ENCODE data around the gene PON2.

- no peak for TF ChIP-seq POLR2AphosphoS5 (IDR thresholded peaks at IDR 0.05; ENCODE audit: low read depth)
- TF ChIP-seq CTCF (IDR thresholded peaks at IDR 0.05; ENCODE audit: insufficient read depth, low read length): no peak
- TF ChIP-seq REST (IDR thresholded peaks at IDR 0.05; ENCODE audit: insufficient replicate concordance, low read depth): no peak
Observed at GRCh38 chr7:95478272-95479037, 43.6 kb upstream of the PON2 start.
